NB4 (cell line): Measurements from ENCODE around the gene HIF1A.

Experiments used
- MYC ChIP-seq: IDR thresholded peaks from 2 replicates; pipeline ENCODE4 v1.6.1; 2011; ENCODE audit warnings: low read depth, low read length
- POLR2A ChIP-seq: IDR thresholded peaks from 2 replicates; pipeline ENCODE4 v1.6.1; 2011; ENCODE audit warnings: mild to moderate bottlenecking; ENCODE audit not compliant: insufficient read length; ENCODE audit errors: extremely low read depth
- TF ChIP-seq, protein P1 (sequence below): IDR thresholded peaks from one replicate; pipeline ENCODE4 v1.5.1; 2012; ENCODE audit warnings: low read depth, low read length

DNA sequence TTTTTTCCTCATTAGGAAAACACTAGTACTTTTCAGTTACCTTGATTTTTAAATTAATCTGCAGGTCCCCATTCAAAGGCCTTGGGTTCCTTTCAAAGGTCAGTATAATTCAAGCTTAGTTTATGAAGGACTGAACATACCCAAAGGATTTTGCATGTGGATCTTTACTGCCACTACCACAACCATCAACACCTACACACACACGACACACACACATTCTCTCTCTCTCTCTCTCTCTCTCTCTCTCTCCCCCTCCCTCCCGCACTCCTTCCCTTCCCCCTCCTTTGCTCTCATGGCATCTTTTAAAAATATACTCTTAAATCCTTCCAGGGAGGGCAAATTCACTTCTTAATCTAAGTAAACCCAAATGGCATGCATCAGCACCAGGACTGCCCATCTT, 28.8 kb downstream of the HIF1A start:
- no peak for TF ChIP-seq POLR2A
- TF ChIP-seq, protein P1, sequence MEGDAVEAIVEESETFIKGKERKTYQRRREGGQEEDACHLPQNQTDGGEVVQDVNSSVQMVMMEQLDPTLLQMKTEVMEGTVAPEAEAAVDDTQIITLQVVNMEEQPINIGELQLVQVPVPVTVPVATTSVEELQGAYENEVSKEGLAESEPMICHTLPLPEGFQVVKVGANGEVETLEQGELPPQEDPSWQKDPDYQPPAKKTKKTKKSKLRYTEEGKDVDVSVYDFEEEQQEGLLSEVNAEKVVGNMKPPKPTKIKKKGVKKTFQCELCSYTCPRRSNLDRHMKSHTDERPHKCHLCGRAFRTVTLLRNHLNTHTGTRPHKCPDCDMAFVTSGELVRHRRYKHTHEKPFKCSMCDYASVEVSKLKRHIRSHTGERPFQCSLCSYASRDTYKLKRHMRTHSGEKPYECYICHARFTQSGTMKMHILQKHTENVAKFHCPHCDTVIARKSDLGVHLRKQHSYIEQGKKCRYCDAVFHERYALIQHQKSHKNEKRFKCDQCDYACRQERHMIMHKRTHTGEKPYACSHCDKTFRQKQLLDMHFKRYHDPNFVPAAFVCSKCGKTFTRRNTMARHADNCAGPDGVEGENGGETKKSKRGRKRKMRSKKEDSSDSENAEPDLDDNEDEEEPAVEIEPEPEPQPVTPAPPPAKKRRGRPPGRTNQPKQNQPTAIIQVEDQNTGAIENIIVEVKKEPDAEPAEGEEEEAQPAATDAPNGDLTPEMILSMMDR, result no peak
- no peak for TF ChIP-seq MYC
